Amniotic epithelial cell (primary cell): ENCODE results near the gene EYA4.
"Not testable (repeated sequence)": the region's sequence is repeated elsewhere in the genome, so short reads cannot be mapped to it uniquely, and the experiment has no call there.

ENCODE experiments used
- DNase-seq: peaks from one replicate; pipeline ENCODE4 v3.0.0-alpha.2; 2010; ENCODE audit warnings: low read depth

The EYA4 gene

GRCh38 chr6:133539502-133540259, 298.5 kb downstream of the EYA4 start:
- DNase-seq: no peak

GRCh38 chr6:133540361-133540760, 299.2 kb downstream of the EYA4 start:
- no peak for DNase-seq

GRCh38 chr6:133541040-133541439, 299.9 kb downstream of the EYA4 start:
- DNase-seq: no peak

GRCh38 chr6:133542056-133542821, 301.1 kb downstream of the EYA4 start:
- DNase-seq: no peak

- DNase-seq: no peak
Observed at GRCh38 chr6:133544419-133544818, 303.3 kb downstream of the EYA4 start.

- DNase-seq: no peak
Observed at GRCh38 chr6:133546098-133546497, 304.9 kb downstream of the EYA4 start.

- no peak for DNase-seq
Observed at GRCh38 chr6:133547136-133547535, 306.0 kb downstream of the EYA4 start.

GRCh38 chr6:133548423-133549159, 307.4 kb downstream of the EYA4 start:
- peak; percentile 65 for DNase-seq

- DNase-seq: no peak
Observed at GRCh38 chr6:133549371-133549801, 308.2 kb downstream of the EYA4 start.

- DNase-seq: no peak
Observed at GRCh38 chr6:133550026-133550425, 308.9 kb downstream of the EYA4 start.

- no peak for DNase-seq
Observed at GRCh38 chr6:133551436-133551835, 310.3 kb downstream of the EYA4 start.

- peak; percentile 98 for DNase-seq
Observed at GRCh38 chr6:133551847-133552341, 310.7 kb downstream of the EYA4 start.

GRCh38 chr6:133553652-133554051, 312.5 kb downstream of the EYA4 start:
- peak; percentile 58 for DNase-seq

- DNase-seq: not testable (repeated sequence)
Observed at GRCh38 chr6:133554121-133554520, 313.0 kb downstream of the EYA4 start.

- no peak for DNase-seq
Observed at GRCh38 chr6:133555685-133556084, 314.5 kb downstream of the EYA4 start.

GRCh38 chr6:133559926-133560325, 318.8 kb downstream of the EYA4 start:
- DNase-seq: no peak

GRCh38 chr6:133567636-133568035, 326.5 kb downstream of the EYA4 start:
- DNase-seq: no peak

- DNase-seq: peak; percentile 73
Observed at GRCh38 chr6:133568970-133569889, 328.1 kb downstream of the EYA4 start.

- peak; percentile 65 for DNase-seq
Observed at GRCh38 chr6:133571681-133572080, 330.5 kb downstream of the EYA4 start.

- no peak for DNase-seq
Observed at GRCh38 chr6:133577851-133578250, 336.7 kb downstream of the EYA4 start.
